ENCODE results near the gene PRRC2C.

The PRRC2C gene

DNA sequence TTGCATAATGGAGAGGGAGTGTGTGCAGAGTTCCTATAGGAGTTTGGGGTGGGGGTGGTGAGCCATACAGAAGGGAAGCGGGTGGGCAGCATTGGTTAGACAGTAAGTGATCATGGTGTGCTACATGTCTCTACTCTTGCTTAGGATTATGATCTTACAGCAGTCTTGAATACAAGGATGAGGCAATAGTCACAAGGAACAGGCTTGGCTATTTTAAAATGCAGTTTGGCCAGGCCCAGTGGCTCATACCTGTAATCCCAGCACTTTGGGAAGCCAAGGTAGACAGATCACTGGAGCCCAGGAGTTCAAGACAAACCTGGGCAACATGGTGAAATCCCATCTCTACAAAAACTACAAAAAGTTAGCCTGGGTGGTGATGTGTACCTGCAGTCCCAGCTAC is 154.9 kb downstream of the PRRC2C start:
- no peak for DNase-seq

DNA sequence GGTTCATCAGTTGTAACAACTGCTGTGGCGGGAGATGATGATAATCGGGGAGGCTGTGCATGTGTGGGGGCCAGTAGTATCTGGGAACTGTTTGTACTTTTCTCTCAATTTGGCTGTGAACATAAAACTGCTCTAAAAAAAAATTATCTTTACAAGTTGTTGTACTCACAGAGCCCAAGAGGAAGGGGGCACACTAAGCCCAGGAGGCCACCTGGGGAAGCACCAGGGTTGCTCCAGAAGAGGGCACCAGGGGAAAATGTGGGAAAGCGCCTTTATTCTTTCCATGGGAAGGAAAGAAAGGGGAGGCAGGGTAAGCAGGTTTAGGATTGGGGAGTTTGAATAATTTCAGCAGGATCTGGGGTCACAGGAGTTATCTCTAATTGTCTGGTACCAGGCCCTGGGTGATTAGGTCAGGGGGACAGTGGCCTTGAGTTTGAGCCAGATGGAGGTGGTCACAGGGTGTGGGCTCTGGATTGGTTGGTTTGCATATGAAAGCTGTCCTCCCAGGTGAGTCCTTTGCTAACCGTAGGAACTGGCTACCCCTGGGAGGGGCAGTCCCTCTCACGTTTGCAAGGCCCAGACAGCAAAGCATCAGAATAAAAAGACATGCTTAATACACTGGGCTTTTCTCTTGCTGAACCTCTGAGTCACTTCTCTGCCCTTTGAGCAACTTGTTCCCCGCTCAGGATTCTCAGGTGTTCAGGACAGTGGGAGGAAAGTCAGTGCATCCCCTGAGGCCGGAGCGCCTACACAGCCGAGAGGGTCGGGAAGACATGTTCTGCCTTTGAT is 155.9 kb downstream of the PRRC2C start:
- DNase-seq: no peak

DNA sequence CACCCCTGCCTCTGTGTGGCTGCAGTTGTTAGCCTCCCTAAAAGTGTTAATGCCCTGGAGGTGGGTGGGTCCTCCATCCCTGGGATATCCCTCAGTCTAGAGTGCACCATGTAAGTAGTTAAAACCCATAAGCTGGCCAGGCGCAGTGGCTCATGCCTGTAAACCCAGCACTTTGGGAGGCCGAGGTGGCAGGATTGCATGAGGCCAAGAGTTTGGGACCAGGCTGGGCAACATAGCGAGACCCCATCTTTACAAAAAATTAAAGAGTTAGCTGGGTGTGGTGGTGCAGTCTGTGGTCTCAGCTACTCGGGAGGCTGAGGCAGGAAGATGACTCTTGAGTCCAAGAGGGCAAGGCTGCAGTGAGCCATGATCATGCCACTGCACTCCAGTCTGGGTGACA is 156.9 kb downstream of the PRRC2C start:
- no peak for DNase-seq

Data from fibroblast of skin of abdomen (primary cell).